Left ventricle myocardium inferior (tissue), 1 donor: Measurements from ENCODE around the gene MMP1. TPM values are rescaled to one million over a fixed set of nuclear protein-coding genes. Genes with fewer than 3 reads are reported as not detected.

Source experiments
- DNase-seq: peaks from one replicate; pipeline ENCODE4 v3.0.0-alpha.2; 2020
- H3K27ac ChIP-seq: fragments of 200-600 bp; replicated peaks from 2 replicates; pipeline ENCODE4 v1.8.0; 2021
- H3K27me3 ChIP-seq: fragments of 200-600 bp; 2 replicates; pipeline ENCODE4 v1.8.0; 2021; ENCODE audit warnings: low read depth
- H3K36me3 ChIP-seq: fragments of 200-600 bp; 2 replicates; pipeline ENCODE4 v1.8.0; 2021
- H3K4me1 ChIP-seq: fragments of 200-600 bp; 2 replicates; pipeline ENCODE4 v1.8.0; 2021
- H3K4me3 ChIP-seq: fragments of 200-600 bp; 2 replicates; pipeline ENCODE4 v1.8.0; 2021; ENCODE audit warnings: mild to moderate bottlenecking, moderate library complexity
- H3K9me3 ChIP-seq: fragments of 200-600 bp; replicated peaks from 2 replicates; pipeline ENCODE4 v1.8.0; 2021
- intact Hi-C: fragments of 100-400 bp; cut with micrococcal nuclease; formaldehyde crosslinking; loops from one replicate; pipeline ENCODE4 v1.11.0; 2022
- total RNA-seq: library from RNA; stranded (reverse); fragmentation: NEBNext Ultra II Directional; extraction: Animal tissue kit (Norgen Biotek cat#: 25700); gene quantifications from one replicate; pipeline ENCODE4 v1.2.1, GENCODE V29; 2021
- TF ChIP-seq, protein P1 (sequence below): fragments of 200-600 bp; IDR thresholded peaks from 2 replicates; pipeline ENCODE4 v1.8.0; 2021; ENCODE audit warnings: antibody characterized with exemption, mild to moderate bottlenecking, borderline replicate concordance
- donor health status: DM: no; HTN: yes; CAD: no; lungs with severe emphysema.

The MMP1 gene
- total RNA-seq, 1 donor from 2014 or later = not detected

DNA sequence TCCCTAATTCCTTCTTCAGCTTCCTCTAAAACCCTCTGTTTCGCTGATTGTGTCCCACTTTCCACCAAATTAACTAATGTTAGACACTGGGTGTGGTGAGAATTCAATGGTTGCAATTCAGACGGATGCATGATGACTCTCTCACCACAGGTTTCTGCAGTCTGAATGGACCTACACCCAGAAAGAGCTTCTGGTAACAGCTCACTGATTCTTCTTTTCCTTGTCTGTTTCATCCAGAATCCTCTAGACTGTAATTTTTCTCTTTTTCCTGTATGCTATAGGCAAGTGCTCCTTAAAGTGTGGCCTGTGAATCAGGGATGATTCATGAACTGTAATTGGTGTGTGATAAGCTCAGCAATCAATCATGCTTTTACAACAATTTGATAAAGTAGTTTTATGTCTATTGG lies 35.6 kb downstream of the MMP1 start:
- H3K4me1 ChIP-seq = peaks cover 13% of the 10 kb centered on the region
- no peaks in the 10 kb centered on the region for H3K9me3 ChIP-seq
- H3K27ac ChIP-seq = no peak overlapping the region
- H3K27me3 ChIP-seq = no peaks in the 10 kb centered on the region
- no peak for DNase-seq
- H3K4me3 ChIP-seq = no peak overlapping the region
- intact Hi-C loops = no loop called here
- TF ChIP-seq, protein P1, sequence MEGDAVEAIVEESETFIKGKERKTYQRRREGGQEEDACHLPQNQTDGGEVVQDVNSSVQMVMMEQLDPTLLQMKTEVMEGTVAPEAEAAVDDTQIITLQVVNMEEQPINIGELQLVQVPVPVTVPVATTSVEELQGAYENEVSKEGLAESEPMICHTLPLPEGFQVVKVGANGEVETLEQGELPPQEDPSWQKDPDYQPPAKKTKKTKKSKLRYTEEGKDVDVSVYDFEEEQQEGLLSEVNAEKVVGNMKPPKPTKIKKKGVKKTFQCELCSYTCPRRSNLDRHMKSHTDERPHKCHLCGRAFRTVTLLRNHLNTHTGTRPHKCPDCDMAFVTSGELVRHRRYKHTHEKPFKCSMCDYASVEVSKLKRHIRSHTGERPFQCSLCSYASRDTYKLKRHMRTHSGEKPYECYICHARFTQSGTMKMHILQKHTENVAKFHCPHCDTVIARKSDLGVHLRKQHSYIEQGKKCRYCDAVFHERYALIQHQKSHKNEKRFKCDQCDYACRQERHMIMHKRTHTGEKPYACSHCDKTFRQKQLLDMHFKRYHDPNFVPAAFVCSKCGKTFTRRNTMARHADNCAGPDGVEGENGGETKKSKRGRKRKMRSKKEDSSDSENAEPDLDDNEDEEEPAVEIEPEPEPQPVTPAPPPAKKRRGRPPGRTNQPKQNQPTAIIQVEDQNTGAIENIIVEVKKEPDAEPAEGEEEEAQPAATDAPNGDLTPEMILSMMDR = no peak
- H3K36me3 ChIP-seq = no peaks in the 10 kb centered on the region

DNA sequence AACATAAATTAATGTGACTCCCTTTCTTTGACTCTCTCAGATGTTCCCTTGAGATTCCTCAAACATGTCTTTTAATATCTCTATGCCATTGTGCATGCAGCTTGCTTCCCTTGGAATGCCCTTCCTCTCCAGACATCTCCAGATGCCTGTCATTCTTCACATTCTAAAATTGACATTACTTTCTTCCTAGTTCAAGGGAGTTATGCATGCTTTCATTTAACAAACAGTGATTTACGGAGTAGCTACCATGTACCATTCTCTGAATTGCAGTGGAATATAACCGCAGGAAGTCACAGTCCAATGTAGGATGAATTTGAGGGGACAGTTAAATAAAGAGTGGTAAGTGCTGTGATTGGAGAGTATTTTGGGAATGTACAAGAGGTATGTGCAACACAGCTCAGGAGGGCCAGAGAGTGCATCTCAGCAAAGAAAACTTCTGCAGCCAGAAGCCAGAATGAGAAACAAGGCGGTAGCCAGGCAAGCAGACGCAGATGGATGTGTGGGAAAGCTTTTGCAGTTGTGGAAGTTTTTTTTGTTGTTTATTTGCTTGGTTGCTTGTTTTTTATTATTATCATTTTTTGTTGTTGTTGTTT lies 36.2 kb downstream of the MMP1 start:
- no peak for DNase-seq
- TF ChIP-seq, protein P1 = no peak
- no peak overlapping the region for H3K27ac ChIP-seq
- H3K36me3 ChIP-seq = no peaks in the 10 kb centered on the region
- no peaks in the 10 kb centered on the region for H3K27me3 ChIP-seq
- intact Hi-C loops = no loop called here
- H3K9me3 ChIP-seq = no peaks in the 10 kb centered on the region
- H3K4me3 ChIP-seq = no peak overlapping the region
- peaks cover 13% of the 10 kb centered on the region for H3K4me1 ChIP-seq

DNA sequence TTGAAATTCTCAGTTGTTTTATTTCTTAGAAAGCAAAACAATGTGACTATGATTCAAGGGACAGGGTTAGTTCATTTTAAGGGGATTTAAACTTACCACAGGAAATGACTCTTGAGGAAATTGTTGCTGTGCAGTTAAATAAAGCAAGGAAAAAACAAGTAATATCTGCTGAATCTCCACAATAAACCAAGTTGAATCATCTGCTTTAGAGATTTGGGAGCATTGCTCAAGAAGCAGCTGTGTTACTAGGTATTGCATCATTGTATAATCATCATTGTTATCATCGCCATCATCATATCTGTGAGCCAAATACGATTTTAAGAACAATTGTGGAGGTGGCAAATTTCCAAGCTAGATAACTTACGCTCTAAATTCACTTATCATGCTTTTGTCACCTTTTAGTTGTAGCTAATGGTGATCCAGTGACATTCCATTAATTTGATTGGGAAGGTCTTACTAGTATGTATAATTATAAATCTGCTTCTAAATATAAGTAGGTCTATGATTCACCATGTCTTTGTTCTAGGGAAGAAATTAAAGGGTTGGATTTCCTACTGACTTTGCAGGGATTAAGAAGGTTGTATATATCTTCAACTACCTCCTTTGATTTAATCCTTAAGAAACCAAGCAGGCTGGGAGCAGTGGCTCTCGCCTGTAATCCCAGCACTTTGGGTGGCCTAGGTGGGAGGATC lies 37.5 kb downstream of the MMP1 start:
- no peaks in the 10 kb centered on the region for H3K36me3 ChIP-seq
- H3K4me3 ChIP-seq = no peak overlapping the region
- peaks cover 13% of the 10 kb centered on the region for H3K4me1 ChIP-seq
- no peaks in the 10 kb centered on the region for H3K9me3 ChIP-seq
- DNase-seq = no peak
- TF ChIP-seq, protein P1 = no peak
- intact Hi-C loops = no loop called here
- no peaks in the 10 kb centered on the region for H3K27me3 ChIP-seq
- no peak overlapping the region for H3K27ac ChIP-seq

DNA sequence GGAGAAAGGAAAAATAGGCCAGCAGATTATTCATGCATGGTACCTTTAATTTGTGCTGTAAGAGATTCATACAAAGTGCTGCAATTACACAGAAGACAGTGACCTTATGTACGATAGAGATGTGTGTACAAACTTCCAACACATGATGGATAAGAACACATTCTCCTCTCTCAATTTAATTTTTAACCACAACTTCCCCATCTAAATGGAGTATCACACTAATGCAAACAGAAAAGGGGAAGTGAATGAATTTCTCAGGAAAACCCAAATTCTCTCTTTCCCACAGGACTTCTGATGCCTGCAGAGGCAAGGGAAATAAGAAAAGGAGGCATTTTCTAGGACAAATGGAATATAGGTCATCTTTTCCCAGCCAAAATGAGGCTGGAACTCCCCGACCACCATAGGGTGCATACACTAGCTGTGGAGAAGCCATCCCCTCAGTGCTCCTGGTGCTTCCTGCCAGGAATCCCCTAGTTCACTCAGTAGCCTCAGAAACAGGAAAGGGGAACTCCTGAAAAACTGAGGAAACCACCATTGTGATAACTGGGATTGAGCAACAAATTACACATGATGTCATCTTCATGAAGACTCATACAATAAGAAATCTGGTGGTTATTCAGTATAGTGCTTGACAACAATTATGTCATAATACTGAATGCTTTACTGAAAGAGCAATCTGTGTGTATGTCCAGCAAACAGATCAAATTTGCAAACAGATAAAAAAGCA lies 40.0 kb downstream of the MMP1 start:
- Histone ChIP-seq H3K9me3 (no peaks in the 10 kb centered on the region), H3K4me1 (peaks cover 13% of the 10 kb centered on the region), H3K27me3 (no peaks in the 10 kb centered on the region), H3K27ac (no peak overlapping the region), H3K4me3 (no peak overlapping the region), H3K36me3 (no peaks in the 10 kb centered on the region)
- intact Hi-C loops = no loop called here
- no peak for DNase-seq
- TF ChIP-seq, protein P1 = no peak

DNA sequence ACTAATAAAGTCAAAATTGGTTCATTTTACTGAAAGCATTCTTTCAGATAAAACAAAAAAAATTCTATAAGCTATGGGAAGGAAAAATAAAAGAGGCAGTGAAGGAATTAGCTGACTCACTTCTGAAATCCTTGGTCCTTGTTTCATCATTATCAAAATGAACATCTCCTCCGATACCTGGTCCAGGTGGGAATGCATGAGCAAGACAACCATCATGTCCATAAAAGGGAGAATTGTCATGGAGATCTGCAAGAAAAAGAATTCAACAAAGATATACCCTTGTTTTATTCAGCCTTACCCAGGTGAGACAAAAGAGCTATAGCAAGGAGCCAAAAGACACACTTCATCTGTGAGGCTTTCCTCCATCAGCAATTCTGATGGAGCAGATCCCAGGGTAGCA lies 44.7 kb downstream of the MMP1 start:
- Histone ChIP-seq H3K4me1 (peaks cover 4% of the 10 kb centered on the region), H3K27ac (no peak overlapping the region), H3K9me3 (peaks cover 9% of the 10 kb centered on the region), H3K4me3 (no peak overlapping the region), H3K36me3 (no peaks in the 10 kb centered on the region), H3K27me3 (peaks cover 4% of the 10 kb centered on the region)
- TF ChIP-seq, protein P1 = no peak
- no peak for DNase-seq
- intact Hi-C loops = no loop called here
